Effector CD4-positive, alpha-beta T cell (primary cell): ENCODE results near the gene SYT1. TPM values are rescaled to one million over a fixed set of nuclear protein-coding genes. Genes with fewer than 3 reads are reported as not detected.
"Not testable (repeated sequence)": the region's sequence is repeated elsewhere in the genome, so short reads cannot be mapped to it uniquely, and the experiment has no call there.

ENCODE experiments used
- DNase-seq: peaks from one replicate; pipeline ENCODE4 v3.0.0-alpha.2; 2020
- total RNA-seq: gene quantifications from one replicate; lab custom pipeline; 2026; lab: John Stamatoyannopoulos, UW

The SYT1 gene
- not detected for total RNA-seq

DNA sequence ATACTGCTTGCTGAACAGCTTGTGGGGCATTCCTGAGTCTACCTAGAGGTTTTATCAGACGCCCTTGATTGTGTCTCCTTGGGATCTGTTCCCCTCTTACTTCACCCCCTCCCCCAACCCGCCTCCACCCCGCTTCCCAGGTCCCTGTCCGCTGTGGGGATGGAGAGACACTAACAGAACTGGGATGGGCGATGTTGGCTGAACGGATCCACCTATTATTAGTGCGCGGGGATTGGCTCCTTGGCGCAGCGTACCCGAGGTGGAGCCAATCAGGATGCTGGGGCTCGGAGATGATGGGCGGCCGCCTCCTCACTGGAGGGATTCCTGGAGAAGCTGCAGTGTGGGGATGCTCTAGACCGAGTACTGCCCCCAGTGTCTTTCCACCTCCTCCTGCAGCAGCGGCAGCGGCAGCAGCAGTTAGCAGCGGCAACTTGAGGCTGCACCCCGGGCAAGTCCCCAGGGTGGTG, at the start of gene SYT1:
Gene SYT1, plus strand, starts transcription at position 372 of the 467 bp plus-strand sequence.
- no peak for DNase-seq

DNA sequence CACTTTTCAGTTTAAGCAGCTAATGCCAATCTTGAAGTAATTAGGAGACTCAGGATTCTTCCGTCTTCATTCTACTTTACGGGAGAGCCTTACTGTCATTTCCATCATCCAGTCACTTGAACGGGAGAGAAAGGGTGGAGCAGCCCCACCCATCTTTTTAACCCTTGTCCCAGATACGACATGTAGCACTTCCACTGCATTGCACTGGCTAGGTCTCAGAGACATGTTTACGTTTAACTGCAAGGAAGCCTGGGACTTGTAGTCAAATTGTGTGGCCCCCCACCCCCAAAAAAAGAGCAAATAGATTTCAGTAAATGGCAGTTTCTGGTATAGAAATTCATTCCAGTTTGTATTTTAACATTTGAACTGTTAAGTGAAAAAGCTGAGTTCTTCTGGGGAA, 46.1 kb upstream of the SYT1 start:
- no peak for DNase-seq

DNA sequence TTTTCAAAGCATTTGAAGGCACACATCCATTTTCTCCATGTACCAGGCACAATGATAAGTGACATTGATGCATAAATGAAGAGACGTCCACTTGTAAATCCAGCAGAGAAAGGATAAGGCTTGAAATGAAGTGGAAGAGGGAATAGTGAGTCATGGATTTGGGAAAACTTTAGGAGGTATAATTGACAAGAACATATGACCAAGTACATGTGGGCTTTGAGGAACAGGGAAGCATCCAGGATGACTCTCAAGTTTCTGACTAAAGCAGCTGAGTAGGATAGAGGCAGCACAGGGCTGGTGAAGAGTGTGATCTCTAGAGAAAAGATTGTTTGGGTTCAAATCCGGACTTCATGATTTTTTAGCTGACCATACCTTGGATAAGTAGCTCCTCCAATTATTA, 43.6 kb upstream of the SYT1 start:
- DNase-seq, result no peak

DNA sequence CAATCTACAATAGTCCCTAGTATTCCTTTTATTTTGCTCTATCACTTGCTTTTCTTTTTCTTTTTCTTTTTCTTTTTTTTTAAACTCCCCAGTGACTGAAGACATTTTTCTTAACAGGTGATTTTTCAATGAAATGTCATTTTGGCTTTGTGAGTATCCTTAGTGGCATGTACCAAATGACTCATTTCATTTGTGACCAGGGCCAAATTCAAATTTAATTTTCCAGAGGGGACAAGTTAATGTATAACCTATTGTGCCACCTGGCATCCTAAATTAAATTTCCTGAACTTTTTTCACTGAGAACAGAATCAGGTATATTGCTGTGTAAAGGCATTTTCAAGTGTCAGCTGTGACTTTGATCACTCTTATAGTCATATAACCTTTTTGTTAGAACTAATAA, 39.7 kb upstream of the SYT1 start:
- no peak for DNase-seq

DNA sequence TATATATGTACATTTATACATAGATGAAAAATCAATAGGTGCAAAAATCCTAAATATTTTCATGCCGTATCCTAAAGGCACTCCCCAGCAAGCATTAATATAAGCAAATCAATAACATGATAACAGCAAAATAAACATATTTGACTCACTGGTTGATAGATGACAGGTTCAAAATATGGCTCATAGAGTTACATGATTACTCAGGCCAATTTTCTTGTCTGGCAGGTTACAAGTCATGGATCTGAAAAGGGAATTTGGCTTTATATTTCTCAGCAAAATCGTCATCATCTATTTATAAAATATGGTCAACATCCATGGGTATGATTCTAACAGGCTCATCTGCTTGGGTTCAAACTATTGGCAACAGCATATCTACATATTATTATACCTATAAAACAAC, 34.9 kb upstream of the SYT1 start:
- DNase-seq, result no peak

DNA sequence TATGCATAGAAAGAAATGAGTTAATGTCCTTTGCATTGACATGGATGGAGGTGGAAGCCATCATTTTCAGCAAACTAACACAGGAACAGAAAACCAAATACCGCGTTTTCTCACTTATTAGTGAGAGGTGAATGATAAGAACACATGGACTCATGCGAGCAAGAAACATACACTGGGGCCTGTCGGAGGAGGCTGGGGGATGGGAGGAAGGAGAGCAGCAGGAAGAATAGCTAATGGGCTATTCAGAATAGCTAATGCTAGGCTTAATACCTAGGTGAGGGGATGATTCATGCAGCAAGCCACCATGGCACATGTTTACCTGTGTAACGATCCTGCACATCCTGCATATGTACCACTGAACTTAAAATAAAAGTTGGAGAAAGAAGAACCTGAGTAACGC, 29.1 kb upstream of the SYT1 start:
- DNase-seq, result no peak

DNA sequence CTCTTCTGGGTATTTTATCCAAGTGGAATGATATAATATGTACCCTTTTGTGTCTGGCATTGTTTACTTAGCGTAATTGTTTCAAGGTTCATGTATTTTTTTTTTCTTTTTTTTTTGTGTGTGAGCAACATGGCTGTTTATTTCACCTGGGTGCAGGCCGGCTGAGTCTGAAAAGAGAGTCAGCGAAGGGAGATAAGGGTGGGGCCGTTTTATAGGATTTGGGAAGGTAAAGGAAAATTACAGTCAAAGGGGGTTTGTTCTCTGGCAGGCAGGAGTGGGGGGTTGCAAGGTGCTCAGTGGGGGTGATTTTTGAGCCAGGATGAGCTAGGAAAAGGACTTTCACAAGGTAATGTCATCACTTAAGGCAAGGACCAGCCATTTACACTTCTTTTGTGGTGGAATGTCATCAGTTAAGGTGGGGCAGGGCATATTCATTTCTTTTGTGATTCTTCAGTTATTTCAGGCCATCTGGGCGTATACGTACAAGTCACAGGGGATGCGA, 24.0 kb upstream of the SYT1 start:
- not testable (repeated sequence) for DNase-seq

DNA sequence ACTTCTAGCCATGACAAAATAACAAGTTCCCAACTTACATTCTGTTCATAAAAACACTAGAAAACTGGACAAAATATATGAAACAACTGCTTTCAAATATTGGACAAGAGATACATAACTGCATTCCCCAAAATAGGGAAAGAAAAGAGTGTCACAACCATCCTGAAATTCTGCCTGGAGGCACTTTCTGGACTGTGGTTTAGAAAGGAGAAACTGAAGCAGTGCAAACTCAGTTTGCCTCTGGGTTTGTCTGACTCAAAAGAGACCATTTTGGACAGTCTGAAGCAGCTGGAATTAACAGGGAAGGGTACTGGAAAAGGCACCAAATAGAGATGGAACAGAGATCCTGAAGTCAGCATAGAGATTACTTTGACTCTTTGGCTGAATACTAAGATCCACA, 11.3 kb upstream of the SYT1 start:
- DNase-seq, result no peak

DNA sequence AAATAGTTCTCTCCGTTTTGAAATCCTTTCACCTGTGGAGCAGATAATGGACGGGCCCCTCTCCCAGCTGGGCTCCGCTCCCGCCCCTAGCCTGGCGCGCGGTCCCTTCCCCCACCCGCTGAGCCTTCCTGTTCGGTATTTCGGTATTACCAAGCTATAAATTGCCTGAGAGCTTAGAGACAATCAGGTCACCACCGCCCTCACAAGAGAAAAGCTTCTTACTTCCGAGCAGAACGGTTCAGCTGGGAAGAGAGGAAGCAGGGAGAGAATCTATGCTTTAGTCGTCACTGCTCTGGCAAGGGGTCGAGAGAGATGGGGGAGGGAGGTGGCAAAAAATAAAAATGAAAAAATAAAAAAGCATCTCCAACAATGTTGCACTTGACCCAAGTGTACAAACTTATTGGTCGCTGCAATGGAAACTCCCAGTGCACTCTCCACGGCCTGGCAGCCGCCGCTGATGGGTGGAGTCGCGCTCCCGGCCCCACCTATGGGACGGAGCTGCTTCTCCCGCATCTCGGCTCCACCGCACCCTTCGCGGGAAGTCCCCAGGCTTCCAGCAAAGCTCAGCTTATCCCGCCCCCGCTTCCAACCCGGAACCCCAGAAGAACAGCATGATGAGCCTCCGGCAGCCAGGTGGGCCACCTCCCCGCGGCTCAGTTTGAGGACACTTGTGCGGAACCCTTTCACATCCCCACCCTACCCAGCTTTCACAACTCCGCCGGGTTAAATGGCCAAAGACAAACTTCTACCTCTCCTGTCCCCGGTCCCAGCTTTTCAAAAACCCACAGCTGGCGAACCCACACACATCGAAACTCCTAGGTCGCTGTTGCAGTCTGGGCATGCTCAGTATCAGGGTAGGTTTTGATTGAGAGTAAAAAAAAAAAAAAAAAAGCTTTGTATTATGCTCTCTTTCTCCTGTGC, 832 bp upstream of the SYT1 start:
- no peak for DNase-seq

DNA sequence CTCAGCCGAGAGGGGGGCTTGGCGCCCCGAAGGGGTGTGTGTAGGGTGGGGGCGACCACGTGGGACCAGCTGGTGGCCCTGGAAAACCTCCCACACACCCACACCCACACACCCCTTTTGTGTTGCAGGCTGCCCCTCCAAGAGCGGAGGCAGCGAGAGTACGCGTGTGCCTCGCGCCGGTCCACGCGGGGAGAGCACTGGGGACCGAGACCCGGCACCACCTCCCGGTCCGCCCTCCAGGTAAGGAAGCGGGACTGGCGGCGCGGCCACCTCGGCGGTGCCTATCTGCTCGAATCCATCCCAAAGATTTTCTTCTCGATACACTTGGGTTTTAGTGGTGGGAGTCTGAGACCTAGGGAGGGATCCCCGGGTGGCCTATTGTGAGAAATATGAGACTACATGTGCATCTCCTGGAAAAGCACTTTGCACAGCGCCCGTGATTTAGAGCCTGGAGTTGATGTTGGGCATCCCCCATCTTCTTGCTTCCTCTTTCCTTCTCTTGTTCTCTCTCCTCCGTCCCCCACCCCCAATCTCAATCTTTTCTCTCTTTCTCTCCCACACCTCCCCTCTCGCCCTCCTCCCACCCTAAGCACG, 393 bp downstream of the SYT1 start:
- no peak for DNase-seq

DNA sequence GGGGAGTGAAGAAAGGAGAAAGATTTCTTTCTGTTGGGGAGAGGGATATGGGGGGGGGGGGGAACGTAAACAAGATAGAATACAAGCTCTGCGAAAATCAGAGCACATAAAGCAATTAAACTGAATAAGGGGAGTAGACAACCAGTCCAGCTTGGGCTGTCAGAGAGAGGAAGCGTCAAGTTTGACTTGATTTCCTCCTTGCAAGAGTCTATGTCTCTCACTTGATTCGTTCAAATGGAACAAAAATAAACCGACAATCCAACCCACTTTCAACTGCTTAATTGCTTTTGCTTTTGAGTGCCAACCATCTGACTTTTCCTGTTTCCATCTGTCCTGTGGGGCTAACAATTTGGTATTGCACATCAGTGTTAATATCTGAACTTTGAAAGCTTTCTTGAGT, 942 bp downstream of the SYT1 start:
- DNase-seq, result no peak

DNA sequence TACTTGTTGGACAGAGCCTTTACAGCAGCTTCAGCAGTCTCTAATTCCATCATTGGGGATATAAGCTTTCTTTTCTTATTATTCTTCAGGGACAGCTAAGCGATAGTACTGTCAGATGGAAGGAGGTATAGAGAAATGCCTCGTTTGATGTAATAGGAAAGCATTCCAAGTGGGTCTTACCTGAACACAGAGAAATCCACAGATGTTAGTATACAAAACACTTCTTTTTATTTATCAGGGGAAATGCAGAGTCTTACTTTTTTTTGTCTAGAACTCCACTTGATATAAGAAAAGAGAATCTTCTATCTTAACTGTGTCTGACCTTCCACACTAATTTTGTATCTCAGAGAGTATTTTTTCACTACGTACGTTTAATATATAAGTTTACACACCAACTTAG, 1.9 kb downstream of the SYT1 start:
- DNase-seq, result no peak

DNA sequence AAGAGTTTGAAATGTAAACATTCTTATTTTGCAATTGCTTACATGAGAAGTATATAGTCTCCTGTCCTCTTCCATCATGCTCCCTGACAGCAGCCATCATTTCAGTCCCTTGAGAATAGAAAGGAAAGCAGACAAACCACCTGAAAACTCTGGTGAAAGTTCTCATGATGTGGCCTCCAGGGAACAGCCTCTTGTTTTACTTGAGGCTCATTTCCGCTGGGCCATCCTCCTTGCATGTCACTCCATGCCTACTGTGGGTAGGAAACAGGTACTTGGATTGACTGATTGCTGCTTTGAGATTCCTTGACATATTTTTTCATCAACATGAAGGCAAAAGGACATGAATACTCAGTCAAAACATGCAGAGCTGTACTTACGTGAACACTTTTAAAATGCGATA, 6.0 kb downstream of the SYT1 start:
- DNase-seq, result no peak

DNA sequence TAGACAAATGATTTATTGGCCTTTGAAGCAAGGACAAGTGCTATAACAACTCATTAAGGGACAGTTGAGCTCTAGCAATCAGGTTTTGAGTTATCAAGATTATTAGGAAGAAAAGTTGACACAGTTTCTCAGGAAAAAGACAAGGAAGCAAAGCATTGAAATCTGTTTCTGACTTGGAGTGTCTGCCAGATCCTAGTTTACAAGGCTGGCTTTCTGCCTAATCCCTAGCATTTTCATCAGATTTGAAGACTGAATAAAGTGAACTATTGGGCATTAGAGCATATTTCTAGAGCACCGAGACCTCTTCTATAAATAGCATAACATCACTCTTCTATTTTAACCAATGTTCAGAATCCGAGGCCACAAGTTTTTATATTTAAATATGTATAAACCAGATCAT, 7.0 kb downstream of the SYT1 start:
- DNase-seq, result no peak

DNA sequence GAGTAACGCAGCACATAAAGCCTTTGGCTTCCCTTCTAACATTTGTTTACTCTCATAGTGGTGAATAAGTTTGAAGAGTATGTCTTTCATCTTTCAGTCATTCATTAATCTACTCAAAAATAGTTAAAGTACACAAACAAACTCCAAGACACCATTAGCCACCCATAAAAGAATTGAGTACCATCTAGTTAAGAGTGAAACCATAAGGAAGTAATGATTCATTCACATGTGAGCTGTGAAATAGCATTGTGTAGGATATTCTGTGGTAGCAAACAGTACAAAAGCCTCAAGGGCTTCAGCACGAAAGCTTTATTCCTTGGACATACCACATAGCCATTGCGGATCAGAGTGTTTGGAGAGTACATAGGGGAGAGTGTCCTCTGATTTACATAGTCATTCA, 13.9 kb downstream of the SYT1 start:
- DNase-seq, result no peak

DNA sequence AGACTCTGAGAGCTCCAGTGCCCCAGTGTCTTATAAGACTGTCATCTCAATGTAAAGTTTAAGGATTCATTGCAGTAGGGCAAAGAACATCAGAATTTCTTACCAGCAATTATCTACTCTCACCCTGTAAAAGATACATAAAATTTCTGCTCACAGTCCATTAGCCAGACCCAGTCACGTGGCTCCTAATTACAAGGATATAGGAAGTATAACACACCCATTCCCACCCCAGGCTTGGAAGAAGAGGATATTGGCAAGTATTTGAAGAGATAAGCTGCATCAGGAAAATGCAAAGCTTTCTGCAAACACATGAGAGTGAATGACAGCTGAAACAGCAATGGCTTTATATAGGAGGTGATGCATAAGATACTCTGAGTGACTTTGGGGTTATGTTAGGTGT, 14.3 kb downstream of the SYT1 start:
- DNase-seq, result no peak

DNA sequence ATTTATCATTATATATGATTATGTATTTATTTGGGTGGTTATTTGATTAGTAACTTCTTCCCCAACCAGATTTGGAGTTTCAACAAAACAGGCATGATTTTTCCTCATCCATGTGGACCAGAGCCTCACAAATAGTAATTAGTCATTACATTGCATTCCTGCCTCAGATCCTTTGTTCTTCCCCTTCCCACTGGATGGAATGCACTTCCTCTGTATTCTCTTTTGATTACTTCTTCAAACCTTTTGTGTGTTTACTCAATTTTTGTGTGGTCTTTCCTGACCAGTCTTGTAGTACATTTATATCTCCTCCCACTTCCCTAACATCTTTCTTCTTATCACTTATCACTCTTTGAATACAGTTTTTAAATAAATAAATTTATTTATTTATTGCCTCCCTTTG, 15.5 kb downstream of the SYT1 start:
- DNase-seq, result no peak

DNA sequence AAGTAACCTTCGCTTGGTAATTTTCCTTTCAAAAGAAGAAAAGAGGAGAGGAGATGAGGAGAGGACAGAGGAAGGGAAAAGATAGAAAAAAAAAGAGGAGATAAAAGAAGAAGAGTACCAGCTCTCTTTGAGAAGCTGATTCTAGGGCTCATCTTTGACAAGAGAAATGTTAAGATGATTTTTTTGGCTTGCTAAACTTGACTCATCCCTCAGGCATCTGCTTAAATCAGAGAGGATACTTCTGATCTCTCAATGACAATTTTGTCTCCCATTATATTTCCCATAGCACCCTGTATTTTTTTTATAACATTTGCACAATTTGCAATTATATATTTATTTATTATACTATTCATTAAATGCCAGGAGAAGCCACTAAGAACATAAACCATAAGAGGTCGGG, 17.1 kb downstream of the SYT1 start:
- DNase-seq, result no peak

DNA sequence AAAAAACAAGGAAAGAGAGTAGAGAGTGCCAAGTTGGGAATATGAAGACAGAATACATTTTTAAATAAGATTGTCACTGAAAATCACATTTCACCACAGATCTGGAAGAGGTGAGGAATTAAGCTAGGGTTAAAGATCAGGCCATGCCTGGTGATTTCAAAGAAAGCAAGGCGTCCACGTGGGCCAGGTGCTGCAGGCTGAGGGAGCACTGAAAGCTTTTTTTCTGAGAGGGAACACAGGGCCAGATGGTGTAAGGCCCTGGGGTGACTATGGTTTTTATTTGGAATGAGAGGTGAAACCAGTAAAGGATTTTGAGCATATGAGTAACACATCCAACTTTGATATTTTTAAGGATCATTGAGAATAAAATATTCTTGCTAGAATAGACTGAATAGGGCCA, 20.9 kb downstream of the SYT1 start:
- DNase-seq, result no peak

DNA sequence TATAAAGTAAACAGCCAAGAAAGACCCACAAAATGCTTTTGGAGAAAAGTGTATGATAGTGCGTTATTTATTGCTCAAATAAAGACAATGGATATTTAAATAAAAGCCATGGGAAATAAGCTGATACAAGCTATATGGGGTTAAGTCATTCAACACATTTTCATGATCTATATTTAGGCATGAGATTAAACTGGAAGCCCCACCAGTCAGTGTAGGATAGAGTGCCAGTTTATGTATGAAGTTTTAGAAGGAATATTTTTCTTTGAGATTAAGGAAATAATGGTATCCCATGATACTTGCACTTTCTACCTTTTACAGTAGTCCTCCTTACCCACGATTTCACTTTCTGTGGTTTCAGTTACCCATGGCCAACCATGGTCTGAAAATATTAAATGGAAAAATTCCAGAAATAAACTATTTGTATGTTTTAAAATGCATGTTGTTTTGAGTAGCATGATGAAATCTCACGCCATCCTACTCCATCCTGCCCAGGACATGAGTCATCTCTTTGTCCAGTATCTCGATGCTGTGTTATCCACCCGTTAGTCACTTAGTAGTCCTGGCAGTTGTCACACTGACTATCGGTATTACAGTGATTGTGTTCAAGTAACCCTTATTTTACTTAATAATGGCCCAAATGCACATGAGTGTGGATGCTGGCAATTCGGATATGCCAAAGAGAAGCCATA, 22.3 kb downstream of the SYT1 start:
- no peak for DNase-seq

DNA sequence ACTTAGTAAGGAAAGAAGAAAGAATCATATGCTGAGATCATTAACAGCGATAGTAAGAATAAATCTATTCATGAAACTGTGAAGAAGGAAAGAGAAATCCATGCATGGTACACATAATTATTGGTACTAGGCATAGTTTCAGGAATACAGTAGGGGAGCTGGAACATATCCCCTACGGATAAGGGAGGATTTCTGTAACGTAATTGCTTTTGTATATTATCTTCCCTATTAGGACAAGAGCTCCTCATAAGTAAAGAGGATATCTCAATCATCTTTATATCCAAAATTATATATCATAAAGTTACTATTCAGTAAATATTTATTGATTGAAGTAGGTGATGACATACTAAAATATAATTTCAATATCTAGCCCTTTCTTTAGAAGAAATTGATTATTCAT, 22.9 kb downstream of the SYT1 start:
- no peak for DNase-seq

DNA sequence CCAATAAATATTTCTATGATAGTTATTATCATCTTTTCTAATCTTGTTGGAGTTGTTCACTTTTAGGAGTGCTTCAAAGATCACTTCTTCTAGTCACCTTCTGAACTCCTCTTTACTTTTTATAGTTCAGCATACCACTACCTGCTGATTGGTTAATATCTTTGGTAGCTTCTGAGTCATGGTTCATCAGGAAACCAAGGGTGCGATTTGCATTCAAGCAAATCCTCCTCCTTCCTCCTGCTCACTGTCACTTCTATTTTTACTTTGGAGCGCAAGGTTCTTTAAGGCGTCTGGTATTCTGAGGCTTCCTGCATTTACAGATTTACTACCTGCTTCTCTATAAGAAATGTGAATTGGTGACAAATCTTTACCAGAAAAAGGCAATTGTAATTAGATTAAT, 24.0 kb downstream of the SYT1 start:
- no peak for DNase-seq

DNA sequence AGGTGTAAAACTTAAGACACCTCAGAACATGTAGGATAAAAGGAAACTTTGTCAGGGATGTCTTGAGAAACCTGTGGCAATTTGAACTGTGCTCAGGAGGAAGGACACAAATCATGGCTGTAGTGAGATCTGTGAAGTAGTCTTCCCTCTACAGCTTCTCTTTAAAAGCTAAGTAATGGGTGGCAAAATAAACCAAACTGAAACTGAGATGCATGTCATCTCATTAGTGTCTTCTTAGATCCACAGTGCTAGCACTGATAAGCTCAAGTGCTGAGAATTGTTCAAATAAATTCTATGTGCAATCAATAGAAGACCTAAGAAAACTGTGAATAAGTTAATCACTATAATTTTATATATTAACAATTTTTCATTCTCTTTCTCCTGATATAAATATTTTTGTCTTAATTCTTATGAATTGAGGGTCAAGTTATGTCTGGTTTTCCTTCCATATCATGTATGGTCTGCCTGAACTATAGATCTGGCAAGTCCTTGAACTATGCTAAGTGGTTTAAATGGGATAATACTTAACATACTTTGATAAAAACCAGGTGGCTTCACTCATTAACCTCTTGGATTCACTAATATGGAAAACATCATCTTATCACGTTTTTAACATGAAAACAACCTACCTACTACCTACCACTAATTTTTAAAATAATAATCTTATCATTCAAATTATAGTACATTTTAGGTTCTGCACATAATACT, 27.2 kb downstream of the SYT1 start:
- no peak for DNase-seq
